Endodermal cell (in vitro differentiated cells): ENCODE results near the gene TCFL5. TPM values are rescaled to one million over a fixed set of nuclear protein-coding genes. Genes with fewer than 3 reads are reported as not detected.

Experiments
- DNase-seq: peaks from one replicate; pipeline ENCODE4 v3.0.0-alpha.2; 2017
- H3K27ac ChIP-seq: 2 replicates; pipeline ENCODE4 v1.5.1; 2013; ENCODE audit warnings: mild to moderate bottlenecking, low read depth, low read length, moderate library complexity
- H3K27me3 ChIP-seq: 2 replicates; pipeline ENCODE4 v1.6.1; 2013; ENCODE audit warnings: mild to moderate bottlenecking, low read length, moderate library complexity; ENCODE audit not compliant: insufficient read depth, control insufficient read depth, poor library complexity, severe bottlenecking
- H3K36me3 ChIP-seq: 2 replicates; pipeline ENCODE4 v1.7.0; 2013; ENCODE audit warnings: mild to moderate bottlenecking, low read length, moderate library complexity; ENCODE audit not compliant: control insufficient read depth, insufficient read depth
- H3K4me1 ChIP-seq: one replicate; pipeline ENCODE4 v1.7.0; 2013; ENCODE audit warnings: low read length; ENCODE audit not compliant: control insufficient read depth, insufficient read depth
- H3K4me3 ChIP-seq: 2 replicates; pipeline ENCODE4 v1.5.1; 2013; ENCODE audit warnings: mild to moderate bottlenecking, low read length, moderate library complexity
- H3K9ac ChIP-seq: 2 replicates; pipeline ENCODE4 v1.6.1; 2013; ENCODE audit warnings: mild to moderate bottlenecking, low read length, moderate library complexity; ENCODE audit not compliant: poor library complexity, severe bottlenecking; ENCODE audit errors: extremely low read depth
- H3K9me3 ChIP-seq: 2 replicates; pipeline ENCODE4 v1.6.1; 2013; ENCODE audit warnings: mild to moderate bottlenecking, low read length, moderate library complexity; ENCODE audit not compliant: control insufficient read depth
- H3K27ac Mint-ChIP-seq: 2 replicates; pipeline ENCODE4 v1.8.0; 2020; ENCODE audit warnings: mixed read lengths
- H3K27me3 Mint-ChIP-seq: 2 replicates; pipeline ENCODE4 v1.8.0; 2021; ENCODE audit warnings: mild to moderate bottlenecking, mixed read lengths; ENCODE audit not compliant: insufficient read depth
- H3K36me3 Mint-ChIP-seq: 2 replicates; pipeline ENCODE4 v1.8.0; 2020; ENCODE audit warnings: low read depth, mixed read lengths
- H3K4me1 Mint-ChIP-seq: 2 replicates; pipeline ENCODE4 v1.8.0; 2020; ENCODE audit warnings: mixed read lengths
- H3K4me3 Mint-ChIP-seq: 2 replicates; pipeline ENCODE4 v1.8.0; 2020; ENCODE audit warnings: mild to moderate bottlenecking, moderate library complexity, mixed read lengths
- H3K9me3 Mint-ChIP-seq: 2 replicates; pipeline ENCODE4 v1.8.0; 2020; ENCODE audit warnings: mild to moderate bottlenecking, mixed read lengths
- CTCF ChIP-seq: fragments of 200-600 bp; sonication (generic); conservative IDR thresholded peaks from 2 replicates; pipeline ENCODE4 v1.5.0; 2021; ENCODE audit warnings: antibody characterized with exemption, mild to moderate bottlenecking
- WGBS, 2 experiments: methylation state at CpG; one replicate each; pipeline versions ENCODE4 v1.1.5 to v1.1.7; 2013; ENCODE audit warnings: missing lambda C conversion rate in 2 of 2, mixed read lengths in 1 of 2; ENCODE audit not compliant: insufficient coverage in 1 of 2, insufficient read length in 1 of 2; 5-methylcytosine and 5-hydroxymethylcytosine counted together
- total RNA-seq, 2 donors: library from RNA; stranded (reverse); fragmentation: NEBNext Ultra II Directional in 1 of 2; extraction: Animal tissue kit (Norgen Biotek cat#: 25700) in 1 of 2; gene quantifications; 2 replicates in 1 of 2; 3 replicates in 1 of 2; pipeline ENCODE4 v1.2.1, GENCODE V29; 2021

The TCFL5 gene
- total RNA-seq, 2 donors from 2014 or later = 15.8 to 17.4 TPM

- Histone ChIP-seq H3K9ac (no peak overlapping the region), H3K27ac (no peak overlapping the region), H3K27me3 (no peaks in the 10 kb centered on the region), H3K9me3 (no peaks in the 10 kb centered on the region), H3K36me3 (peaks cover 23% of the 10 kb centered on the region), H3K4me1 (no peaks in the 10 kb centered on the region), H3K4me3 (no peak overlapping the region)
- H3K4me3 Mint-ChIP-seq = no peak overlapping the region
- H3K27ac Mint-ChIP-seq = no peak overlapping the region
- H3K9me3 Mint-ChIP-seq = no peaks in the 10 kb centered on the region
- peaks cover 4% of the 10 kb centered on the region for H3K36me3 Mint-ChIP-seq
- H3K27me3 Mint-ChIP-seq = peaks cover 15% of the 10 kb centered on the region
- H3K4me1 Mint-ChIP-seq = peaks cover 14% of the 10 kb centered on the region
- DNase-seq = no peak
- WGBS, 2 experiments = 87 to 94% methylated on average over 12 to 13 of the region's 13 CpGs
- TF ChIP-seq CTCF = no peak
Observed at GRCh38 chr20:62813588-62813987, 48.0 kb downstream of the TCFL5 start.

- H3K9ac ChIP-seq = no peak overlapping the region
- Mint-ChIP-seq H3K27ac (no peak overlapping the region), H3K4me3 (no peak overlapping the region)
Observed at GRCh38 chr20:62812907-62813200, 48.8 kb downstream of the TCFL5 start.

GRCh38 chr20:62812181-62812906 is 49.3 kb downstream of the TCFL5 start:
- Mint-ChIP-seq H3K9me3 (no peaks in the 10 kb centered on the region), H3K4me3 (no peak overlapping the region), H3K27me3 (peaks cover 10% of the 10 kb centered on the region), H3K4me1 (peaks cover 14% of the 10 kb centered on the region), H3K36me3 (peaks cover 8% of the 10 kb centered on the region), H3K27ac (no peak overlapping the region)
- H3K4me3 ChIP-seq = no peak overlapping the region
- H3K9ac ChIP-seq = no peak overlapping the region
- TF ChIP-seq CTCF = no peak
- H3K4me1 ChIP-seq = no peaks in the 10 kb centered on the region
- no peaks in the 10 kb centered on the region for H3K27me3 ChIP-seq
- WGBS, 2 experiments = 94 to 95% methylated on average over 32 to 43 of the region's 43 CpGs
- peaks cover 32% of the 10 kb centered on the region for H3K36me3 ChIP-seq
- H3K9me3 ChIP-seq = no peaks in the 10 kb centered on the region
- H3K27ac ChIP-seq = no peak overlapping the region
- DNase-seq = no peak

More at GRCh38 chr20:62812907-62813200, 48.8 kb downstream of the TCFL5 start:
- peaks cover 8% of the 10 kb centered on the region for H3K36me3 Mint-ChIP-seq
- Histone ChIP-seq H3K27ac (no peak overlapping the region), H3K27me3 (no peaks in the 10 kb centered on the region), H3K9me3 (no peaks in the 10 kb centered on the region), H3K36me3 (peaks cover 29% of the 10 kb centered on the region), H3K4me3 (no peak overlapping the region), H3K4me1 (no peaks in the 10 kb centered on the region)
- no peak for TF ChIP-seq CTCF
- H3K4me1 Mint-ChIP-seq = peaks cover 14% of the 10 kb centered on the region
- no peak for DNase-seq
- no peaks in the 10 kb centered on the region for H3K9me3 Mint-ChIP-seq
- H3K27me3 Mint-ChIP-seq = peaks cover 13% of the 10 kb centered on the region
- WGBS, 2 experiments = 93 to 95% methylated on average over 11 of the region's 11 CpGs
